ENCODE results near the gene RUFY4.
"Not testable (repeated sequence)": the region's sequence is repeated elsewhere in the genome, so short reads cannot be mapped to it uniquely, and the experiment has no call there.

The RUFY4 gene

DNA sequence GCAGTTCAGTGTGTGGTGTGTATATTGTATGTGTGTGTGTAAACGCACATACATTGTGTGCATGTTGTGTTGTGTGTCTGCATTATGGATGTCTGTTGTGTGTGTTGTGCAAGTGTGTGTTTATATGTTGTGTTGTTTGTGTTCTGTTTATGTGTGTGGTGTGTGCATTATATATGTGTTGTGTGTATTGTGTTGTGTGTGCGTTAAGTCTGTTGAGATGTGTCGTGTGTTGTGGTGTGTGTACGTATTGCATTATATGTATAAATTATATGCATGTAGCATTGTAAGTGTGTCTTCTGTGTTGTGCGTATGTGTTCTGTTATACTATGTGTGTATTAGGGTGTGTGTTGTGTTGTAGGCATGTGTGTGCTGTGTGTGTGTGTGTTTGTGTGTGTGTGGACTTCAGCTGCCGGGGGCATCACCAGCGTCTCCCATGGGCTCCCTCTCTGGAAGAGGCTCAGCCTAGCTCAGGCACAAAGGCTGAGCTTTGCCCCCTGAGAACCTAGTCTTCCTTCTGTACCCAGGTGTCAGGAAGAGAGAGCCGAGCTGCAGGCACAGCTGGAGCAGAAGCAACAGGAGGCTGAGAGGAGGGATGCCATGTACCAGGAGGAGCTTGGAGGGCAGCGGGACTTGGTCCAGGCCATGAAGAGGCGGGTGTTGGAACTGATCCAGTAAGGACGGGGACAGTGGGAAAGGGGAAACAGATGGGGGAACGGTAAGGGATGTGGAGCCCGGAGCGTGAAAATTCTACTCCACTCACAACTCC is 13.7 kb downstream of the RUFY4 start:
- in situ Hi-C loops (cut with MboI; ENCODE audit: low sequenced_read_pairs), result no loop called here

DNA sequence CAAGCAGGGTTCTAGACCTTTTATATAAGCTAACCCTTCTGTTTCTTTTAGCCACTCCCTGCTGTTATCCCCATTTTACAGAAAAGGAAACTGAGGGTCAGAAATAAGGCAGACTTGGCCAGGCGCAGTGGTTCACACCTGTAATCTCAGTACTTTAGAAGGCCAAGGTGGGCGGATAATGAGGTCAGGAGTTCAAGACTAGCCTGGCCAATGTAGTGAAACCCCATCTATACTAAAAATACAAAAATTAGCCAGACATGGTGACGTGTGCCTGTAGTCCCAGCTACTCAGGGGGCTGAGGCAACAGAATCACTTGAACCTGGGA is 14.3 kb downstream of the RUFY4 start:
- in situ Hi-C loops (cut with MboI; ENCODE audit: low sequenced_read_pairs), result no loop called here

- in situ Hi-C loops (cut with MboI; ENCODE audit: low sequenced_read_pairs), result no loop called here
These were observed 17.4 kb downstream of the RUFY4 start for GRCh38 chr2:218086478-218086877.

DNA sequence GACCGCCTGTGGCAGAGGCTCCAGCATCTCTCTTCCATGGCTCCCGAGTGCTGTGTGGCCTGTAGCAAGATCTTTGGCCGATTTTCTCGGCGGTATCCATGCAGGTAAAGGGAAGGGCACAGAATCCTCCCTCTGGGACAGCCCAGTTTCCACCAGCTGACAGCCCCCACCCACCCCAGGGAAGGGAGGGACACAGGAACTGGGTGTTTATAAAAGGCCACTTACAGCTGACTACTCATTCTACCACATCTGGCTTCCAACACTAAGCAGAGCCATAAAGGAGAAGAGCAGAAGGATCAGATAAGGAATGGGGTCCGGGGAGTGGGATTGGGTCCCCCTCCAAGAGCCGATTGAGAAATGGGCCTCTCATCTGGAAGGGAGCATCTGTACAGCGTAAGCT is 20.2 kb downstream of the RUFY4 start:
- in situ Hi-C loops (cut with MboI; ENCODE audit: low sequenced_read_pairs), result no loop called here

DNA sequence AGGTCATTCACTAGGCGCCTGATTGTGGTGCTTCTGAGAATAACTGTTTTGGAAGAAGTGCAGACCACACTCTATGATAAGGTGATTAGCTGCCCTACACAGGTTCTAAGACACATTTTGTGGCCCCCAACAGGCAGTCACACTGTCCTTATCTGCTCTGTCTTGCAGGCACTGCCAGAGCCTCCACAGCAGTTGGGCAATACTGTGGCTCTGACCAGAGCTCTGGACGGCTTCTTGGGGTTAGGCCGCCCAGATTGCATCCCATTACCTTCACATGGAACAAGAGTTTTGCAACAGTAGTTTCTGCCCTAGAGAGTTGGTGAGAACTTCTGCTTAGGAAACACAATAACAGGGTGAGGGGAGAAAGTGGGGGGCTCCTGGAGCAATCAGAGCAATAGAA is 22.7 kb downstream of the RUFY4 start:
- in situ Hi-C loops (cut with MboI; ENCODE audit: low sequenced_read_pairs), result no loop called here

- in situ Hi-C loops (cut with MboI; ENCODE audit: low sequenced_read_pairs), result no loop called here
These were observed 24.8 kb downstream of the RUFY4 start for GRCh38 chr2:218093879-218094278.

DNA sequence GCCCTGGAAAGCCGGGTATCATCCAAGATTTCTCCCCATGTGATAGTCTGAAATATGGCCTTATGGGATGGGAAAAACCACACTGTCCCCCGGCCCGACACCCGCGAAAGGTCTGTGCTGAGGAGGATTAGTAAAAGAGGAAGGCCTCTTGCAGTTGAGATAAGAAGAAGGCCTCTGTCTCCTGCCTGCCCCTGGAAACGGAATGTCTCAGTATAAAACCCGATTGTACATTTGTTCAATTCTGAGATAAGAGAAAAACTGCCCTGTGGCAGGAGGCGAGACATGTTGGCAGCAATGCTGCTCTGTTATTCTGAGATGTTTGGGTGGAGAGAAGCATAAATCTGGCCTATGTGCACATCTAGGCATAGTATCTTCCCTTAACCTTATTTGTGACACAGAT is 26.8 kb downstream of the RUFY4 start:
- in situ Hi-C loops (cut with MboI; ENCODE audit: low sequenced_read_pairs), result no loop called here

DNA sequence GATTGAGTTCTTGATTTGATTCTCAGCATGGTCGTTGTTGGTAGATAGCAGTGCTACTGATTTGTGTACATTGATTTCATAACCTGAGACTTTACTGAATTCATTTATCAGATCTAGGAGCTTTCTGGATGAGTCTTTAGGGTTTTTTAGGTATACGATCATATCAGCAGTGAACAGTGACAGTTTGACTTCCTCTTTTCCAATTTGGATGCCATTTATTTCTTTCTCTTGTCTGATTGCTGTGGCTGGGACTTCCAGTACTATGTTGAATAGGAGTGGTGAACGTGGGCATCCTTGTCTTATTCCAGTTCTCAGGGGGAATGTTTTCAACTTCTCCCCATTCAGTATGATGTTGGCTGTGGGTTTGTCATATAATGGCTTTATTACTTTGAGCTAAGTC is 28.9 kb downstream of the RUFY4 start:
- in situ Hi-C loops (cut with MboI; ENCODE audit: low sequenced_read_pairs), result no loop called here

GRCh38 chr2:218108834-218109233 is 39.8 kb downstream of the RUFY4 start:
- in situ Hi-C loops (cut with MboI; ENCODE audit: low sequenced_read_pairs), result not testable (repeated sequence)

GRCh38 chr2:218121789-218122188 is 52.7 kb downstream of the RUFY4 start:
- in situ Hi-C loops (cut with MboI; ENCODE audit: low sequenced_read_pairs), result not testable (repeated sequence)

- in situ Hi-C loops (cut with MboI; ENCODE audit: low sequenced_read_pairs), result not testable (repeated sequence)
These were observed 53.2 kb downstream of the RUFY4 start for GRCh38 chr2:218122286-218122685.

DNA sequence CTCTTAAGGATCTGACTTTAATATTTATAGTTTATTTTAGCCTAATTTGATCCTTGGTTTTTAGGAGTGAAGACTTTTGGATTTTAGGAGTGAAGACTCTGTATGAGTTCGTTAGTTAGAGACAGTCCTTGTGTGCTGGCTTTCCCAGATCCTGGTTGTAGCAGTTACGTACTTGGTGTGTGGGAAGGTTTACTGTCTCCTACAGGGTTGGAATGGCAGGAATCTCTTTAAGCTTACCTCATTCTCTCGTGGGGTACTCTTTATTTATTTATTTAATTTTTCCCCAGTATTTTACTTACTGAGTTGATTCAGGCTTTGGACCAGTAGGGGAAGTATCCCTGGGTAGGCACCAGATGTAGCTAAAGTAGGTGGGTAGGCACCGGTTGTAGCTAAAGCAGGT is 54.9 kb downstream of the RUFY4 start:
- in situ Hi-C loops (cut with MboI; ENCODE audit: low sequenced_read_pairs), result no loop called here

- in situ Hi-C loops (cut with MboI; ENCODE audit: low sequenced_read_pairs), result no loop called here
These were observed 56.0 kb downstream of the RUFY4 start for GRCh38 chr2:218125095-218125494.

GRCh38 chr2:218125626-218126080 is 56.6 kb downstream of the RUFY4 start, which contains the start of gene CXCR2:
CXCR2 (plus strand) TSS chr2:218126028; CDS start chr2:218134802, 8,774 bp downstream.
- in situ Hi-C loops (cut with MboI; ENCODE audit: low sequenced_read_pairs), result no loop called here

DNA sequence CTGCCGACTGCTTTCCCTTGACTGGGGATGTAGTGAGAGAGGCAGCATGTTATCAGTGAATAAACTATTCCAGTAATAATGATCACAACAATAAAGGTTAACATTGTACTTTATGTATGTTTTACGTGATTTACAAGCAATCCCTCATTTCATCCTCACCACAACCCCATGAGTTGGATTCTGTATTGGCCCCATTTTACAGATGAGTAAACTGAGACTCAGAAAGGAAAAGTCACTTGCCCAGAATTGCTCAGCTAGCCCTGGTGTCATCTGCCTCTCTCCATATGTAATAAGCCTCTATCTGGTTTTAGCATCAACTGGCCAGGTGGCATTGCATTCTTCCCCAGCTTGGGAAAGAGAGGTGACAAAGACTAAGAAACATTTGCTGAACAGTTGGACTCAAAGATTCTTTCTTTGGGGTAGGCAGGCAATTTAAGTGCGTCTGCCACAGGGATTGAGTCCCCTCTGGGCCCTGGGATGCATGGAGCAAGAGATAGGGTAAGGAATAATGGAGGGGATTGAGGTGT is 58.9 kb downstream of the RUFY4 start:
- in situ Hi-C loops (cut with MboI; ENCODE audit: low sequenced_read_pairs), result no loop called here

GRCh38 chr2:218128781-218129457 is 59.9 kb downstream of the RUFY4 start:
- in situ Hi-C loops (cut with MboI; ENCODE audit: low sequenced_read_pairs), result no loop called here

DNA sequence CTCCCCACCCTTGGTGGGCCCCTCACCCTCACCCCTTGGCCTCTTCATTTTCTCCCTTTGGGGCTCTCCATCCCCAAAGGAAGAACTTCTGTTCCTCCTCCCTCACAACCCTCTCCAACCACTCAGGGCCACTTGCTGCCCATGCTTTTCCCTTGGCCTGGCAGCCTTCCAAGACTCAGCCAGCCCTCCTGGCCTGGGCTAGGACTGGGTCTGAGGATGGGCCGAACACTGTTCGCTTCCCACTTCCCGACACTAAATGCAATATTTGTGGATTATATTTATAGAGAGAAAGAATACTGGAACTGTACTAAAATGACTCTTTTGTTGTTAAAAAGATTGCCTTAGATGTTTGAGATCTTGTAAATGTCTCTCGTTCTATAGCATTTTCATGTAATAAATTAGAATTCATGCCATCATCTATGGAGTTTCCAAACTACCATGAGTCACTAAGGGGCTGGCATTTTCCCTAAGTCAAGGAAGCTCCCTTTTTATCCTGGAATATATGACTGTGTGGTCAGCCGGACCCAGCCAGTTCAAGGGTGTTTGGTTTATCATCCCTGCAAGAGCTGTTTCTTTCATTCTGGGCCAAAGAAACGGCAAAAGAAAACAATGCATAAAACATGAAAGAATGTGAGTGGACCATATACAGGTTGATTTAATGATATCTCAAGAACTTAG is 60.5 kb downstream of the RUFY4 start:
- in situ Hi-C loops (cut with MboI; ENCODE audit: low sequenced_read_pairs), result no loop called here

DNA sequence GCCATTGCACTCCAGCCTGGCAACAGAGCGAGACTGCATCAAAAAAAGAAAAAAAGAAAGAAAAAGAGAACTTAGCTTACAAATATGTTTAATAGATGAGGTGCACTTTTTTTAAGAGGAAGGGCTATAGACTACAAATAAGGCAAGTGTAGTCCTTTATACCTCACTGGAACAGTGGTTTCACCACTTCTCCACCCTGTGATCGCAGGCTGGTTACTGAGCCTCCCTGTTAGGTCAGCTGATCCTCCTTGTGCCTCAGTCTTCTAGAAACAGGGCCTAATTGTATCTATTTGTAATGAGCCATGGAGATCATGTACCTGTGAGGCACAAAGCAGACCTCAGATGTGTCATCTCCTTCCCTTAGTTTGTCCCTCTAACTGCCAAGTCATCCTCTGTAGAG is 61.3 kb downstream of the RUFY4 start:
- in situ Hi-C loops (cut with MboI; ENCODE audit: low sequenced_read_pairs), result no loop called here

DNA sequence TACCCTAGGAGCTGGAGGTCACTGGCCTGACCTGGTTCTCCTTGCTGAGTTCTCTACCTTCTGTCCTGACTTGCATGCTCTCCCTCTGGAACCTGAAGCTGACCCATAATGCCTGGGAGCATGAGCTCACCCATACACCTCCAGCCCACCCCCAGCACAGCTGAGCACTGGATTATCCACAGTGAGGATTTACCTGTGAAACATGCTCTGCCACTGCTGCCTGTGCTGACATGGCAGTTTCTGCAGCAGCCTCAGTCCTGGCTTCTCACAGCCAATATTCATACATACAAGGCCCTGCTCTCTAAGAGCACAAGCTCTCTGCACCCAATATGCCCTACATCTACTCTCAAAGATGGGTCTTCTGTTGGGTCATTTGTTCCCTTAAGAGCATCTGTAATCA is 61.8 kb downstream of the RUFY4 start:
- in situ Hi-C loops (cut with MboI; ENCODE audit: low sequenced_read_pairs), result no loop called here

DNA sequence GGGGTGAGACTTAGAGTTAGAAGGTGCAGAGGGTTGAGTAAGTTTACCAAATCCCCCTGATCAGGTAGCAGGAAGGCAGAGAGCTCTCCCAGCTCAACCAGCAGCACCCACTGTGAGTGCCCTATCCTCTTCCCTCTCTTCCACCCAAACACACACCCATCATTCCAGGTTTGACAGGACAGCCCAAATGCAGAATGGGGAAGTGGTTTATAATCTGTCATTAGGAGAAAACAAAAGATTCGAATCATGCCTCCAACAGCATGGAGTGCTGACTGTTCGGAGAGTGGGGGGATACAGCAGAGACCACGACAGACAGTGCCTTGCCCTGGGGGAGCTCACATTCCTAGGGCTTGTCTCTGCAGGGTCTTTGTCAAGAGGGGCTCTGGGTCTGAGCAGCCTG is 68.5 kb downstream of the RUFY4 start:
- in situ Hi-C loops (cut with MboI; ENCODE audit: low sequenced_read_pairs), result no loop called here

- in situ Hi-C loops (cut with MboI; ENCODE audit: low sequenced_read_pairs), result no loop called here
These were observed 69.0 kb downstream of the RUFY4 start for GRCh38 chr2:218138047-218138446.
